HG02610 (cell line): Measurements from ENCODE around the gene SSBP1.
"Not testable (repeated sequence)": the region's sequence is repeated elsewhere in the genome, so short reads cannot be mapped to it uniquely, and the experiment has no call there.

Experiments used
- ATAC-seq: cut with Tn5 transposase; IDR thresholded peaks from one replicate; pipeline ENCODE4 v1.9.1; 2021; ENCODE audit warnings: mild to moderate bottlenecking, moderate library complexity; ENCODE audit not compliant: unreplicated experiment

The SSBP1 gene

DNA sequence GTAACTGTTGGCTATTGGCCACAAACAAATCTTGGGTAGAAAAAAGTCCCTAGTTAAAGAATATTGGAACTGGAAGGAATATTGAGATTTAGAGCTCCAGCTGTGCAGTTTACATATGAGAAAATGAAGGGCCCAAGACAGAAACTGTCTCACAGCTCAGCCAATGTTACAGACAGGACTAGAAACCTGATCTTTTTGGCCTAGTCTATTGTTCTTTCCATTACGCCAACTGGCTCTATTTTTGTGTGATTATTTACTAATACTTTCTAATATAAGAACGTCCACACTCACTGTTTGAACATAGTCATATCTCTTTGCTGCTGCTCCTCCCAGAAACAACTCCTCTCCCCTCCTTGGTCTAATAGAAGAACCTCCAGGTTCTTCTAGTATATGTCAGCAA is 28.8 kb upstream of the SSBP1 start:
- ATAC-seq = no peak

DNA sequence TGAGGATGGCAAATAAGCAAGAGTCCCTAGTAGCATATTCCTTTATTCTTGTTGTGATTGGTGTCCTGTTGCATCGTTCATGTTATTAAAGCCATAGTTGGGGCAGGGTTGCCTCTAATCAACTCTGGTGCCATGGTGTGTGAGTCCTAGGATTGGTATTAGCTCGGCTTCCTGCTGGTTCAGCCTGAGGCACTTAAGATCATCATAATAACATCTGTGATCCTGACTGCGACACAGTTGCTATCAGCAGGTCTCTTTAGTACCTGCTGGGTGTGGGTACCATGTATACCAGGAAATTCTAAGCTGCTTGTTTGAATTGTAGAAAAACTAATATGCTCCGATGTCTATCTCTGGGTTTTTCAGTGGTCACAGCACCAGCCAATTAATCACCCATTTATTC is 28.4 kb upstream of the SSBP1 start:
- no peak for ATAC-seq

- no peak for ATAC-seq
These were observed 27.9 kb upstream of the SSBP1 start for GRCh38 chr7:141710301-141710700.

DNA sequence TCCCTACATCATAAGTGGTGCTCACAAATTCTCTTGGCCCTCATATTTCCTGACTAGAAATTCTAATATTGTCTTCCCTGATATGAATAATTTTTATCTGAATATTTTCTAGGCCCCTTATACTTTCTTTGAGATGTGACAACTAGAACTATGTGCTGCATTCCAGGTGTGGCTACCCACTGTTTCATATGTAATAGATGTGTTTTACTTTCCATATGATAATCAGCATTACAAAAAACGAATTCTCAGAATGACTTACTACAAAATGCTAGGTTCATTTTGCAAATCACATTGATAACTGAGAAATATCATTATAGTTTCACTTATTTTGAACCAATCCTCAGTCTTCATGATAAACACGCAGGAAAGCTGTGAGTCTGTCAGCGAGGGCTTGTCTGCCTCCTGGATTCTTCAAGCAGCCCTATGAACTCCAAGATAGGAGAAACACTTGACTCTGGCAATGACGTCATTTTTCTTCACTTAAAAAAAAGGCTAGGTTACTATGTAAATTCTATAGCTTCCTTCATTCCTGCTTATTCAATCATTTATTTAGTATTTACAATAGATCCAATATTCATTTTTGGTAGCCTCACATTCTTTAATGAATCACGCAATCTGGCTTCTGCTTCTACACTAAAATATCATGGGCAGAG is 25.4 kb upstream of the SSBP1 start:
- no peak for ATAC-seq

DNA sequence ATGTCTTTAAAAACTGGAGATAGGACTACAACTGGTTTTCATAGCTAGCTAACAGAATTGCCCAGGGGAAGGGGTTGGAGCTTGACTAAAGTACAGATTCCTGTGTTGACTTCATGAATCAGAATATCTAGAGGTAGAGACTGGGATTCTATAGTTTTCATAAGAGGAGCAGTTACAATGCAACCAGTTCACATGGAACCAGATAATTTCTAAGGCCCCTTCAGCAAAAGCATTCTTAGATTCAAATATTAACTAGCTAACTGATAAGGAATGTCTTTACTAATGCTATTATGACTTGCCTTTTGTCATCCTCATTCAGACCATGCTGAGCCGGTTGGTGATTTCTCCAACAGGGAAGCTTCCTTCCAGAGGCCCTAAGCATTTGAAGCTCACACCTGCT is 24.3 kb upstream of the SSBP1 start:
- ATAC-seq = no peak

GRCh38 chr7:141714571-141714970 is 23.6 kb upstream of the SSBP1 start:
- ATAC-seq = no peak

GRCh38 chr7:141715018-141715417 is 23.1 kb upstream of the SSBP1 start:
- no peak for ATAC-seq

- no peak for ATAC-seq
These were observed 22.1 kb upstream of the SSBP1 start for GRCh38 chr7:141715794-141716689.

DNA sequence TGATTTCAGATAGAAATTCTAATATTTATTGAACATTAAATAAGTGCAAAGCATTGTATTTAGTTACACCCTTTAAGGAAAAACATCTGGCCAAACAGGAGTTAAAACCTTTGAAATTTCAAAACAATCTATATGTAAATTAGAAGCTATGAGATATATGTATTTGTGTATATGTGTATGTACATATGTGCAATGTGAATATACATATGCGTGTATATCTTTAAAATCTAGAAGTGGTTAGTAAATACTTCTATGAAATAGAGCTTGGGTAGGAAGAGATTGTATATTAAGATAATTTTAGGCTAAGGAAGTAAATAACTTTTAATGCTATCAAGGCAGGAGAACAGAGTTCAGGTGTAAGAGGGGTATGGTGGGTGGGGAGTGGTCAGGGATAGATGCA is 20.7 kb upstream of the SSBP1 start:
- no peak for ATAC-seq

- ATAC-seq = no peak
These were observed 15.6 kb upstream of the SSBP1 start for GRCh38 chr7:141722529-141722928.

DNA sequence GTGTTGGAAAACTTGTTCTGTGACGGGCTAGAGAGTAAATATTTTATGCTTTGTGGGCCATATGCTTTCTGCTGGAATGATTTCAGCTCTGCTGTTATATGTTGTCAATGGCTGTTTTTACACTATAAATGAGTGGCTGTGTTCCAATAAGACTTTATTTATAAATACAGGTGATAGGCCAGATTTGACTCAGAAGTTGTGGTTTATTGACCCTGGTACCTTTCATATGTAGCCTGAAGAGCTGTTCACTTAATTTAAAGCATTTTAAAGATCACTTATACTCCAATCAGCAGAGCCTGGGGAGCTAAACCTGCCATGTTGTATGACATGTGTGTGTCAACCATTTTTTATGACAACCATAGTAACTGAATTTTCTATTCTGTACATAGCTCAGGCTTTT is 9.1 kb upstream of the SSBP1 start:
- no peak for ATAC-seq

GRCh38 chr7:141731476-141732149 is 6.5 kb upstream of the SSBP1 start:
- ATAC-seq = no peak

DNA sequence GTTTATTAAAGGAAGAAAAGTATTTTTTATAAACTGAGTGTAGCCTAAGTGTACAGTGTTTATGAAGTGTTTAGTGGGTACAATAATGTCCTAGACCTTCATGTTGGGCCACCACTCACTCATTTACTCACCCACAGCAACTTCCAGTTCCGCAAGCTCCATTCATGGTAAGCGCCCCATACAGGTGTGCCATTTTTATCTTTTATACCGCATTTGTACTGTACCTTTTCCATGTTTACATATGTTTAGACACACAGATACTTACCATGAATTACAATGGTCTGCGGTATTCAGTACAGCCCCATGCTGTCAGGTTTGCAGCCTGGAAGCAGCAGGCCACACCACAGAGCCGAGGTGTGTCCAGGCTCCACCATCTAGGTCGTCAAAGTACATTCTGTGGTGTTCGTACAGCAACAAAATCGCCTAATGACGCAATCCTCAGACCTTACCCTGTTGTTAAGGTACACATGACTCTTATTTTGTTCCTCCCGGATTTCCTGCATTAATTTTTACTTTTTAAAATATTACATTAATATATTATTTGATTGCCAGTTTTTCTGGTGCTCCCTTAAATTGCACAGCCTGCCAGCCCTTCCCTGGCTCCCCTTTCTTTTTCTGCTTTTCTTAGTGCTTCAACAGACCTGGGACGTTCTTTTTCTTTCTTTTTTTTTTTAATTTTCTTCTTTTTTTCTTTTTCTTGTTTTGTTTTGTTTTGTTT is 881 bp upstream of the SSBP1 start:
- ATAC-seq = no peak

DNA sequence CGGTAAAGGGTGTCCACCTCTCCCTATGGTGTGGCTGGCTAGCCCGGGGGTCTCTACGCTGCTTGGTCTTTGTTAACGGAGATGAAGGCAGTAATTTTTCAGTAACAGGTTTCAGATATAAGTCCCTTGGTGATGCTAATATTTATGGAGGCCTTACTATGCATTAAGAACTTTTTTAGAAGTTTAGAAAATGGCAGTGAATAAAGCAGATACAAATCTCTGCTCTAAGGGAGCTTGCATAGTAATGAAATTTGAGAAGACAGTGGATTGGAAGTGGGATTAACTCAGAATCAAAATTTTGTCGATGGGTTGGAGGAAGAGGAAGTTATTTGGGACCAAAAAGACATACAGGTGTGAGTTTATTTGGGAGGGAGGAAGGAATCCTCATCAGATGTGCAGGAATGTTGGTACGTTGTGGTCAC is 445 bp downstream of the SSBP1 start:
- ATAC-seq = no peak

GRCh38 chr7:141739250-141739649 is 1.1 kb downstream of the SSBP1 start:
- no peak for ATAC-seq

GRCh38 chr7:141742229-141742628 is 4.1 kb downstream of the SSBP1 start:
- ATAC-seq = no peak

DNA sequence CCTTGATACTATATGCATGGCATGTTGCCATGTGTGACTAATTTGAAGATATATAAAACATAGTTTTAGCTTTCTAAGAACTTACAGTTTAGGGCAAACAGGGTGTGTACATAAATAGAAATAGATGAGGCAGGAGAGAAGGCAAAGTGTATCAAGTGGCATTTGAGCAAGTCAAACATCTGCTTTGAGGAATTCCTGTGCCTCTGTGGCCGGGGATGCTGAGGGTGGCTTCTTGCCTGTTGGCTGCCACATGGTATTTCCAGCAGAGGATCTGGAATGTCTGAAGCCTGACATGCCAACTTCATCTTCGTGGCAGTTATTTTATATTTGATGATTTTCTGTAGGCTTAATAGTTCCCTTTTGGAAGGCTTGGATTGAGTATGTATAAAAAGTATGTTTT is 6.0 kb downstream of the SSBP1 start:
- no peak for ATAC-seq

DNA sequence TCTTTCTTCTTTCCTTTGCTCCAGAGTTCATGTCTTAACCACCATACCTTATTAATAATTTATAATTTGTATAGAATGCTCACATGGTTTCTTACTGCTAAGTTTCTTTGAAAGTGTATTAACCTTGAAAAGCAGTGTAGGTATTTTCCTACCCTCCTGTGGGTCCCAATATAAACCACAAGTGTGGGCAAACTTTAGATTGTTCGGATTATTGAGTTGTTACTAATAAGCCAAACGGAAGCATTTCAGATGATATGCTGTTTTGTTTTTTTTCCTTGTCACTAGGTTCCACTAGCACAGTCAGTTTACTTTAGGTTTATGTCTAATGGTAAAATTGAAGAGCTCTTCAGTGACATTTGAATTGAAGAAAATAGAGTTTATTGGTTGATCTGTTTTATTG is 10.2 kb downstream of the SSBP1 start:
- ATAC-seq = no peak

DNA sequence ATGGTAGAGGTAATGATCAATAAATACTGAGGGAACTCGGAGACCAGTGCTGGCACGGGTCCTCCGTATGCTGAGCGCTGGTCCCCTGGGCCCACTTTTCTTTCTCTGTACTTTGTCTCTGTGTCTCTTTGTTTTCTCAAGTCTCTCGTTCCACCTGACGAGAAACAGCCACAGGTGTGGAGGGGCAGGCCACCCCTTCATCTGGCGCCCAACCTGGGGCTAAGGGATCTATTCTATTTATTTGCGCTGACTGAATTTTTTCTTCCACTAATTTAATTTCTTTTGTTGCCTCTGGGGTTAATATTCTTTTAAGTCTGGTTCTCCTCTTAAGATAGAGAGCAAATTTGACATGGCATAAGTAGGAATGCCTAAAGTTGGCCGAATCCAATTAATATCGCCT is 13.7 kb downstream of the SSBP1 start:
- not testable (repeated sequence) for ATAC-seq

GRCh38 chr7:141752634-141753033 is 14.5 kb downstream of the SSBP1 start:
- ATAC-seq = no peak

DNA sequence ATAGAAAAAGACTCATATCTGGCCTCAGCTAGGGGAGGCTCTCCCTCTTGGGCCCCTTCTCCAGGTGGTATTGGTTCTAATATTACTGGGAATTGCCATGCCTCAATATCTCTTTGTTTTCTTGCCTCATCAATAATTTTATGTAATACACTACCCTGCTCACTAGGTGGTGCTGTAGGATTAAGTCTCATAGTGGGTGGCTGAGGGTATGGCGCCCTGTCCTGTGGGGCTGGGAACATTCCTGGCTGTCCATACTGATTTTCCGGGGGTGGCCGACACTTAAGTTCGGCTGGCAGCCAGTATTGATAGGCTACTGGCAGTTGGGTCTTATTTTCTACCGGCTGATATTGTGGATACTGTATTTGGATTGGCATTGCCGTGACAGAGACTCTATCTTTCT is 16.8 kb downstream of the SSBP1 start:
- no peak for ATAC-seq
